Sigmoid colon (tissue), 7 donors: ENCODE measurements around the gene SLC8A2. TPM values are rescaled to one million over a fixed set of nuclear protein-coding genes. Genes with fewer than 3 reads are reported as not detected.
A peak's percentile ranks its signal among the peaks of the same experiment; 100 is the strongest.

Source experiments
- DNase-seq: peaks from one replicate; pipeline ENCODE4 v3.0.0-alpha.2; 2019
- H3K27ac ChIP-seq, 4 donors: fragments of 200-600 bp; sonication (generic); one replicate each; pipeline ENCODE4 v1.5.1; 2016 to 2019; ENCODE audit warnings: mild to moderate bottlenecking in 1 of 4
- H3K27me3 ChIP-seq, 3 donors: fragments of 200-600 bp; sonication (generic); one replicate each; pipeline ENCODE4 v1.5.1; 2019; ENCODE audit warnings: mild to moderate bottlenecking in 1 of 3
- H3K36me3 ChIP-seq, 4 donors: fragments of 200-600 bp; sonication (generic); one replicate each; pipeline ENCODE4 v1.5.1; 2016 to 2019
- H3K4me1 ChIP-seq, 4 donors: fragments of 200-600 bp; sonication (generic); one replicate each; pipeline ENCODE4 v1.5.1; 2017 to 2019
- H3K4me3 ChIP-seq, 4 donors: fragments of 200-600 bp; sonication (generic); one replicate each; pipeline ENCODE4 v1.5.1; 2017 to 2019; ENCODE audit warnings: mild to moderate bottlenecking in 2 of 4, moderate library complexity in 1 of 4
- H3K9me3 ChIP-seq, 4 donors: fragments of 200-600 bp in 3 of 4; sonication (generic) in 3 of 4; one replicate each; pipeline versions ENCODE4 v1.5.1 to v1.6.1; 2013 to 2019
- CTCF ChIP-seq, 4 experiments: fragments of 450-650 bp in 3 of 4; fragments of 200-600 bp in 1 of 4; IDR thresholded peaks; one replicate each; pipeline ENCODE4 v1.5.1; 2016 to 2019; ENCODE audit warnings: antibody characterized with exemption in 4 of 4, mild to moderate bottlenecking in 3 of 4, moderate library complexity in 2 of 4
- EP300 ChIP-seq, 4 donors: sonication (generic); formaldehyde crosslinking; IDR thresholded peaks; one replicate each; pipeline ENCODE4 v1.6.1; 2017; ENCODE audit warnings: antibody characterized with exemption in 4 of 4
- POLR2A ChIP-seq, 2 donors: fragments of 450-650 bp; IDR thresholded peaks; one replicate each; pipeline ENCODE4 v1.6.1; 2016; ENCODE audit warnings: antibody characterized with exemption in 2 of 2, mild to moderate bottlenecking in 2 of 2, moderate library complexity in 2 of 2
- POLR2AphosphoS5 ChIP-seq, 4 donors: sonication (generic); formaldehyde crosslinking; IDR thresholded peaks; one replicate each; pipeline ENCODE4 v1.6.1; 2017; ENCODE audit warnings: antibody characterized with exemption in 4 of 4
- WGBS, 2 donors: extraction: QIAGEN DNeasy Blood & Tissue Kit; methylation state at CpG; one replicate each; pipeline ENCODE4 v1.1.7; 2013; 5-methylcytosine and 5-hydroxymethylcytosine counted together
- intact Hi-C: fragments of 100-400 bp; cut with DNase I; formaldehyde crosslinking; loops from one replicate; pipeline ENCODE4 v1.15.1; 2023
- polyA plus RNA-seq, 3 donors: library from polyadenylated mRNA; stranded (reverse); fragments of 200-250 nt; gene quantifications; one replicate each; pipeline ENCODE4 v1.2.3, GENCODE V29; 2013
- total RNA-seq, 4 donors: library from RNA; depleted of rRNA; stranded (reverse); fragments of >200 nt; gene quantifications; one replicate each; pipeline ENCODE4 v1.1.0, GENCODE V29; 2016
- donor health status: healthy with polysubstance abuse.
- donor health status: Bipolar disorder and iron deficiency.
- donor health status: healthy.

The SLC8A2 gene
- total RNA-seq (10 to 100 TPM in 2 of 4 donors, 1 to 10 TPM in 2; 5.9 to 39.9 (median 19.0) TPM), polyA plus RNA-seq (1 to 10 TPM in 1 of 3 donors, not detected in 2; 1.1 TPM)

- WGBS, 2 donors: 4 to 5% methylated on average over 28 to 29 of the region's 29 CpGs
- Histone ChIP-seq H3K9me3 (no peaks in the 10 kb centered on the region), H3K27ac (peak within 1 kb of the TSS; percentile 43 to 86 (median 84)), H3K36me3 (no peaks in the 10 kb centered on the region), H3K4me1 (peaks cover 0 to 48% (median 35%) of the 10 kb centered on the region in 4 donors), H3K27me3 (peaks cover 0 to 9% (median 0%) of the 10 kb centered on the region in 3 donors), H3K4me3 (peak within 1 kb of the TSS; percentile 49 to 73 (median 68))
- peak in 1 of 4 donors; percentile 13 for TF ChIP-seq EP300 (IDR thresholded peaks at IDR 0.05)
- TF ChIP-seq POLR2A (IDR thresholded peaks at IDR 0.05): no peak
- peak in 3 of 4 donors; percentile 23 to 55 (median 37) for TF ChIP-seq POLR2AphosphoS5 (IDR thresholded peaks at IDR 0.05)
- DNase-seq: peak; percentile 93
- intact Hi-C loops: no loop called here
Observed at GRCh38 chr19:47471733-47472457, at the start of gene SLC8A2. SLC8A2 (minus strand) TSS chr19:47471893; CDS start chr19:47466403, 5,490 bp downstream.

- intact Hi-C loops: no loop called here
- WGBS, 2 donors: 87 to 88% methylated on average over 6 of the region's 6 CpGs
Observed at GRCh38 chr19:47520839-47521238, 49.1 kb upstream of the SLC8A2 start.

GRCh38 chr19:47520343-47520806 is 48.7 kb upstream of the SLC8A2 start:
- H3K9me3 ChIP-seq: no peaks in the 10 kb centered on the region
- H3K27me3 ChIP-seq: no peaks in the 10 kb centered on the region
- no peaks in the 10 kb centered on the region for H3K36me3 ChIP-seq
- DNase-seq: no peak
- H3K4me3 ChIP-seq: no peak overlapping the region
- intact Hi-C loops: no loop called here
- no peak for TF ChIP-seq POLR2AphosphoS5 (IDR thresholded peaks at IDR 0.05)
- no peak for TF ChIP-seq CTCF (IDR thresholded peaks at IDR 0.05)
- TF ChIP-seq EP300 (IDR thresholded peaks at IDR 0.05): no peak
- TF ChIP-seq POLR2A (IDR thresholded peaks at IDR 0.05): no peak
- H3K4me1 ChIP-seq: peaks cover 0 to 29% (median 18%) of the 10 kb centered on the region in 4 donors
- WGBS, 2 donors: 47 to 79% methylated on average over 10 of the region's 10 CpGs
- no peak overlapping the region for H3K27ac ChIP-seq

More at GRCh38 chr19:47520839-47521238, 49.1 kb upstream of the SLC8A2 start:
- no peaks in the 10 kb centered on the region for H3K9me3 ChIP-seq
- H3K27me3 ChIP-seq: no peaks in the 10 kb centered on the region
- H3K36me3 ChIP-seq: no peaks in the 10 kb centered on the region
- TF ChIP-seq POLR2AphosphoS5 (IDR thresholded peaks at IDR 0.05): no peak
- TF ChIP-seq CTCF (IDR thresholded peaks at IDR 0.05): no peak
- no peak for TF ChIP-seq POLR2A (IDR thresholded peaks at IDR 0.05)
- no peak for TF ChIP-seq EP300 (IDR thresholded peaks at IDR 0.05)
- no peak overlapping the region for H3K4me3 ChIP-seq
- peaks cover 0 to 25% (median 17%) of the 10 kb centered on the region in 4 donors for H3K4me1 ChIP-seq
- no peak for DNase-seq
- peak overlapping the region in 2 of 4 donors; percentile 72 to 79 for H3K27ac ChIP-seq

GRCh38 chr19:47518854-47519253 is 47.2 kb upstream of the SLC8A2 start:
- TF ChIP-seq EP300 (IDR thresholded peaks at IDR 0.05) (no peak), POLR2A (IDR thresholded peaks at IDR 0.05) (no peak), POLR2AphosphoS5 (IDR thresholded peaks at IDR 0.05) (no peak), CTCF (IDR thresholded peaks at IDR 0.05) (no peak)
- WGBS, 2 donors: 84 to 87% methylated on average over 9 of the region's 9 CpGs
- Histone ChIP-seq H3K27ac (no peak overlapping the region), H3K36me3 (no peaks in the 10 kb centered on the region), H3K27me3 (no peaks in the 10 kb centered on the region), H3K4me3 (no peak overlapping the region), H3K9me3 (no peaks in the 10 kb centered on the region), H3K4me1 (peaks cover 0 to 32% (median 20%) of the 10 kb centered on the region in 4 donors)
- intact Hi-C loops: no loop called here
- no peak for DNase-seq

GRCh38 chr19:47518139-47518538 is 46.4 kb upstream of the SLC8A2 start:
- no peaks in the 10 kb centered on the region for H3K9me3 ChIP-seq
- intact Hi-C loops: no loop called here
- no peak for DNase-seq
- no peak for TF ChIP-seq POLR2A (IDR thresholded peaks at IDR 0.05)
- no peak for TF ChIP-seq CTCF (IDR thresholded peaks at IDR 0.05)
- no peak for TF ChIP-seq POLR2AphosphoS5 (IDR thresholded peaks at IDR 0.05)
- TF ChIP-seq EP300 (IDR thresholded peaks at IDR 0.05): no peak
- H3K27ac ChIP-seq: no peak overlapping the region
- WGBS, 2 donors: 47 to 83% methylated on average over 4 of the region's 4 CpGs
- peaks cover 0 to 34% (median 24%) of the 10 kb centered on the region in 4 donors for H3K4me1 ChIP-seq
- H3K27me3 ChIP-seq: no peaks in the 10 kb centered on the region
- no peak overlapping the region for H3K4me3 ChIP-seq
- no peaks in the 10 kb centered on the region for H3K36me3 ChIP-seq
